ENCODE measurements around the gene TNS1.

- no peak for TF ChIP-seq EZH2 (IDR thresholded peaks at IDR 0.05)
- TF ChIP-seq CTCF (IDR thresholded peaks at IDR 0.05), result no peak
These were observed 99.5 kb downstream of the TNS1 start for GRCh38 chr2:217903142-217903858.
